Ishikawa (cell line): Measurements from ENCODE around the gene LAMC3.

Experiments used
- CEBPB ChIP-seq: IDR thresholded peaks from 2 replicates; pipeline ENCODE4 v1.6.1; 2012
- EP300 ChIP-seq: IDR thresholded peaks from 2 replicates; pipeline ENCODE4 v1.6.1; 2012; ENCODE audit warnings: borderline replicate concordance
- REST ChIP-seq: IDR thresholded peaks from 2 replicates; pipeline ENCODE4 v1.6.1; 2012; ENCODE audit warnings: low read depth, mild to moderate bottlenecking
- TAF1 ChIP-seq: IDR thresholded peaks from 2 replicates; pipeline ENCODE4 v1.6.1; 2012; ENCODE audit warnings: low read depth, mild to moderate bottlenecking
- YY1 ChIP-seq: IDR thresholded peaks from 2 replicates; pipeline ENCODE4 v1.6.1; 2012; ENCODE audit warnings: low read depth
- ZBTB7A ChIP-seq: IDR thresholded peaks from 2 replicates; pipeline ENCODE4 v1.6.1; 2012; ENCODE audit warnings: low read depth

- no peak for TF ChIP-seq TAF1
- TF ChIP-seq CEBPB: no peak
- no peak for TF ChIP-seq REST
- no peak for TF ChIP-seq EP300
- no peak for TF ChIP-seq YY1
- no peak for TF ChIP-seq ZBTB7A
Measured at GRCh38 chr9:131114084-131114535, 105.1 kb downstream of the LAMC3 start.
